GM21529 (cell line): Measurements from ENCODE around the gene HSPB9.

Experiments used
- ATAC-seq: cut with Tn5 transposase; IDR thresholded peaks from one replicate; pipeline ENCODE4 v1.9.1; 2021; ENCODE audit not compliant: unreplicated experiment

The HSPB9 gene

DNA sequence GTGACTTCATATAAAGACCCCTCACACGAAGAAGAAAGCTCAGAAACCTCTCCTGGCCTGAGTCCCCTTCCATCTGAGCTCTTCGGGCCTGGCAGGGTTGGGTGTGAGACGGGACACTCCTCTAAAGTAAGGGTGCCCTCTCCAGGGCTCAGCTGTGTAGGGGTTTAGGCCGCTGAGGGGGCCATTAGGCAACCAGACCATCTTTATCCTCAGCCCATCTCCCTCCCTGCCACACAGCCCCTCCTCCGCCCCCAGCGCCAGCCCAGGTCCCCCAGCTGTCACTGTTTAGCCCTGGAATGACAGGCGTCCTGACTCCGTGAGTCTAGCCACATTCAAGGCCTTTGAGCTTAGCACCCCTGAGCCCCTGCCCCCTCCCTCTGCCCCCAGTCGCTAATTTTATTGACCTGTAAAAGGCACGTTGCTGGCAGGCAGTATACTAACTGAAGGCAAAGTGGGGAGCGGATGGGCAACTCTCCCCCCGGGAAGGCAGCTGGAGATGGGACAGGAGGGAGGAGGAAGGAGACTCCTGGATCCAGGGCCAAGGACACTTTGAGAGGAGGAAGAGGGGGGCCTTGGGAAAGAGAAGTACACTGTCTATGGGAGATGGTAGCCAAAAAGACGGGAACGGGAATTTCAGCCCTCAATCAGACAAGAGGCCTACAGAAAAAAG lies 23.7 kb upstream of the HSPB9 start:
- ATAC-seq = no peak

DNA sequence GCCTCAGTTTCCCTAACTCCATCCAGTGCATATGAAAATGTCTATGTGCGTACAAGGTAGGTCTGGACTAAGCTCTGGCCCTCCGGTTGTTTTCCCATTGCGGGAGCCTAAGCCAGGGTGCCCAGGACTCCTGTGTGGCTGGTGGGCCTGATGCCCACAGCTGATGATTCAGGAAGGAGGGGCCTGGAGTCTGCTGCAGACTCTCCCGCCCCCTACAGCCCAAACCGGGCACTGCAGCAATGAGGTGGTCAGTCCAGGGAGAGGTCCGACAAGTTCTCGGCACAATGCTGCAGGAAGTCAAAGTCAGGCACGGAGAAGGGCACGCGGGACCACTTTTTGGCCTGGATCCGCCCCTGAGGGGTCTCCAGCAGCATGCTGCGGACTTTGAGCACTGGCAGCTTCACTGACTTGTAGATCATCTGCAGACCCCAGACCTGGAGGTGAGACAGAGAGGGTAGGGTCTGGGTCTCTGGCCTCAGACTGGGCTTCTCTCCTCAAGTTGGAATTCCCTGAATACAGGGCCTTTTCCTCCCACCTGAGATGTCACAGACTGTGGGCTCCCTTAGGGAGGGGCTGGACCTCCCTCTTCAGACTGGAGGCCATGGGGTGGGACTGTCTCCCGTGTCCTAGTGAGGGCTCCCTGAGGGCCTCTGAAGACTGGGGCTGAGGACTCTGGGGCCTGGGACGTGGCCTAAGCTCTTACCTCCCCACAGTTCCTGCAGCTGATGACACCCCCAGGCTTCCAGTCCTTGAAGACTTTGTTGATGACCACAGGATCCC lies 20.9 kb upstream of the HSPB9 start:
- ATAC-seq = no peak

DNA sequence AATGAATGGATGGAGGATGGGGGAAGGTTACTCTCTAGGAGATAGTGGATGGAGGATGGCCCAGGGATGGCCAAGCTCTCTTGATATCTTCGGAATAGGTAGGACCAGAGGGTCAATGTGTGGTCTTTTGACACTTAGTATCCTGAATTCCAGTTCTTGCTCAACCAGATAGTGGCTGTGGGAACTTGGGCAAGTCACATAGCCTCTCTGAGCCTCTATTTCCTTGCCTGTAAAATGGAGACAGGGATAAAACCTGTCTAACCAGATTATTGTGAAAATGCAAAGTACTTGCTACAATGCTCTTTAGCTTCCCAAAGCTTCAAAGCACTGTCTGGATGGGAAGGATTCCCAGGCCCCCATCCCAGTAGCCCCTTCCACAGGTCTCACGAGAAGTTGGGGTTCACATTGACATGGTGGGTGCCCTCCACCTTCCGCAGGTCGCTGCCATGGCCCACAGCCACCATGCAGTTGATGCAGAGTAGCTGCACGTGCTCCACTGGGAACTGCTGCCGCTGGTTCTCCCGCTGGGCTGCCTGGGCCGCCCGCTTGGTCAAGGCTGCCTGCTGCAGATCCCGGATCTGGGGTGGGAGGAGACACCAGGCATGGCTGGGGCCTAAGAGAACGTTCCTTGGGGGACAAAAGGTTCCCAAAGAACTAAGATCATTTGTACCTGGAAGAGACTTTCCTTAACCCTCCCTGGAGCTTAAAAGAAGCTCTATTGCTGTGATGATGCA lies 19.2 kb upstream of the HSPB9 start:
- no peak for ATAC-seq

DNA sequence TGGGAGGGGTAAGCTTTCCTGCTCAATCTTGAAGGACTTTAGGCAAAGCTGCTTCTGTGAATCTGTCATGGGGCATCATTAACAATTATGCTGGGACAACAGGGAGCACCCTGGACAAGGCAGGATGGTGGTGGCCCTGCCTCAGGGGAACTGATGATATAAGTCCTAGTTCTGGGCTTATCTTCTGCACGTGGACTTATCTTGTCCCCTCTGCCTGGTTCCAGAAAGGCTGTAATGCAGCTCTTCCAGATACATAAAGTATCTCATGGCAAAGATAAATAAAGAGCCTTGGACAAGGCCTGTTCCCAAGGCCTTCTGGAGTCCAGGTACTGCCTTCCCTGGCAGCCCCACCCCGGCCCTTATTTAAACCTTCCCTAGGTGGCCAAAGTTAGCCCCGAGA lies 18.3 kb upstream of the HSPB9 start:
- ATAC-seq = no peak

DNA sequence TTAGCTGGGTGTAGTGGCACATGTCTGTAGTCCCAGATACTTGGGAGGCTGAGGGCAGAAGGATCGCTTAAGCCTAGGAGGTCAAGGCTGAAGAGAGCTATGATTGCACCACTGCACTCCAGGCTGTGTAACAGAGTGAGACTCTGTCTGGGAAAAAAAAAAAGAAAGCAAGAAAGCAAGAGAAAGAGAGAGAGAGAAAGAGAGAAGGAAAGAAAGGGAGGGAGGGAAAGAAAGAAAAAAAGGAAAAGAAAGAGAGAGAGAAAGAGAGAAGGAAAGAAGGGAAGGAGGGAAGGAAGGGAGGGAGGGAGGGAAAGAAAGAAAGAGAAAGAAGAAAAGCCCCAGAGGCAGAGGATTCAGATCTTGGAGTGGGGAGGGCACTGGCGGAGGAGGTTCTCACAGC lies 16.6 kb upstream of the HSPB9 start:
- ATAC-seq = no peak

DNA sequence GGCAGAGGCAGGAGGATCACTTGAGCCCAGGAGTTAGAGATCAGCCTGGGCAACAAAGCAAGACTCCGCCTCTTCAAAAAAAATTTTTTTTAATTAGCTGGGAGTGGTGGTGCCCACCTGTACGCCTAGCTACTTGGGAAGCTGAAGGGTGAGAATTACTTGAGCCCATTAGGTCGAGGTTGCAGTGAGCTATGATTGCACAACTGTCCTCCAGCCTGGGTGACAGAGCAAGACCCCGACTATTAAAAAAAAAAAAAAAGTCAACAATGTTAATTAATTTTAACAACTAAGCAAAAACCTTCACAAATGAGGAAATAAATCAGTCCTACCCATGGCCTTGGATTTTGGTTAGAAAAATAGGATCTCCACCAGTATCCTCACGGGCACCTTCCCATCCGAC lies 15.5 kb upstream of the HSPB9 start:
- ATAC-seq = no peak

DNA sequence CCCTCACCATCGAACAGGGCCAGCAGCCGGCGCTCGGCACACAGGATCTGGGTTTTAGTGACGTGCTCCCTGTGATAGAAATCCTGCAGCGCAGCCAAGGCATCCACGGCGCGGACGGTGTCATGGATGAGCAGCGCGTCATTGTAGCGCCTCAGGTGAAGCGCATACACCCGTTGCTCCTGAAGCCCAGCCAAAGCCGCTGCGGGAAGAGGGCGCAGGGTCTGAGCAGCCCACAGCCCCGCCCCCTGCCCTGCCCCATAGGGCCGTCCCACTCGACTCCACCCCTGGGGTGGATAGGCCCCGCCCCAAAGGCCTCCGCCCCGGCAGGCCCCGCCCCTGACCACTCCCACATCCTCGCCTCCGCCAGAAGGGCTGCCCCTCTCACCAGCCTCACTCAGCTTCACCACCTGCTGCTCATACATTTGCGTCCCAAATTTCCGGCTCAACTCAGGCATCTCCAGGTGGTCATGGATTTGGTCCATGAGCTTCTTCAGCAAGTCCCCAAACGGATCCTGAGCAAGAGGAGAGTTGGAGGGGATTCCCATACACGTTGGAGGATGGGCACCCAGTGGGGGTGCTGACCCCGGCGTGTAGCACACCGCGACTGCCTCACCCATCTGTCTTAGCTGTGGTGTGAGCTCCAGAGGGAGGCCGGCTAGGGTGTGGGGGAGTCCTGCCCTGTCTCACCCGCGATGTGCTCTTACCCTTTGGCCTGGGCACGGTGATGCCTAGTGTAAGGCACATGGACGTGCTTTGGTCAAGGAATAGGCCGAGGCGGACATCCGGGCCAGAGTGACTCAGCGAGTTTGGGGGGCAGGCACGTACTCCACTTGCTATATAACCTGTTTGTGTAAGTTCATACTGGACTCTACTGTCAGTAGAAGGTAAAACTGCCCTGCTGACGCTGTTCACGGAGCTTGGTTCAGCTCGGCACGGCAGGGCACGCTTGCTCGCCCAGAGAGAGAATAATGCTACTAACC lies 14.7 kb upstream of the HSPB9 start:
- ATAC-seq = peak; percentile 57

DNA sequence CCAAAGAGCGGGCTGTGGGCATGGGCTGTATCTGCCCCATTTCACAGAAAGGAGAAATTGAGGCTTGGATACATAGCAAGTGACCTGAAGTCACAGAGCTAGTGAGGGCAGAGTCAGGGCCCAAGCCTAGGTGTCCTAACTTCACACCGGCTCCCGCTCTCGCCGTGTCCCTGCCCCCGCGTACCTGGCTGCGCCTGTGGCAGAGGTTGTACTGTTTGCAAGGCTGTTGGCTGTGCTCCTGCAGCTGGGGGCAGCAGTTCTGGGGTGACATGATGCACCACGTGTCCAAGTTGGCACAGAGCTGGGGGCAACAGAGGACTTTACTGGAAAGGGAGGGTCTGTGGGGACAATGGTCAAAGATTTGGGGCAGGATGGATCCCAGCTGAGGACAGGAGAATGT lies 13.5 kb upstream of the HSPB9 start:
- ATAC-seq = no peak

DNA sequence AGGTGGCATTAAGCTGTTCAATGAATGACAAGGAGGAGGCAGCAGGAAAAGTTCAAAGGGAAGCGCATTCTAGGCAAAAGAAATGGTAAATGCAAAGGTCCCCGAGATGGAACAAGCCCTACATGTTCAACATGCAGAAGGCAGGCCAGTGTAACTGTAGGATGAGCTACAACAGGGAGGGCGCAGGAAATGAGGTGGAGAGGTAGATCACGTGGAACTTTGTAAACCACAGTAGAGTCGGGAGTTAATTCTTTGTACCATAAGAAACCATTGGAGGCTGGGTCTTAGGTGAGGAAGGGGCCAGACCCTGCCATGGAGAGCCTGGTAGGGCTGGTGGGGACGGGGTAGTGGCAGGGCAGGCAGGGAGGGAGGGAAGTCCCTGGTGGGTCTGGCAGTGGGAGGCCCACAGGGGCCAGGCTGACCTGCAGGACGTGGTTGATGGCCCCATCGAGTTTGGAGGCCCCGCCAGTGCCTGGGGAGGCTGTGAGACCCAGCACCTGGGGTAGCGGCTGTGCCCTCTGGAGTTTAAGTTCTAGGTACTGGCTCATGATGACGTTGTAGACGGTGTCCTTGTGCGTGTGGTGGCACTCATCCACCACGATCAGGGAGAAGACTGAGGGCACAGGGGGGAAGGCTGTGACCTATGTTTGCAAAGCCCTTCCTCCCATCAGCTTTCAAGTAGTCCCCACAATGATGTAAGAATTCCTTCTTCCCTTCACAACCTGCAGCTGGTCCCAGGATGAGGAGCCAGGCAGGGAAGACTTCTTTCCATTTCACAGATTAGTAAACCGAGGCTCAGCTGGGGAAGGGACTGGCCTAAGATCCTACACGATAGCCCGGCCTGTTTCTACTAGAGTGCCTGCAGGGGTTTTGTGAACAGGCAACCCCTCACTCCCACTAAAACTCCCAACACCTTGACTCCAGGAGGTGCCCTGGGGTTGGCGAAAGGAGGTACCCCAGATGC lies 12.0 kb upstream of the HSPB9 start:
- ATAC-seq = no peak

DNA sequence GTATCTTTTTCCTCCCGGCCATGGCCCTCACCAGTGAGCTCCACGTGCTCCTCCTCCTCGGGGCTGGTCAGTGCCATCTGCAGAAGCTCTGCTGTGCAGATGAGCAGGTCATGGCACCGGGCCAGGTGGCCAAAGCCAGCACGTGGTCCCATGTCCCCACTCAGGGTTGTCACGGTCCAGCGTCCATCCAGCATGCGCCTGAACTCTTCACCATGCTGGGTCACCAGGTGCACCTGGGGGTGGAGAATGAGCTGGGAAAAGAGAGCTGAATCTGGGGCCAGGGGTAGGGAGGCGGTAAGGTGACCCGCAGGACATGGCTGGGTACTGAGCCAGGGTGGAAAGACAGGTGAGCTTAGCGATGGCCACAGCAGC lies 11.4 kb upstream of the HSPB9 start:
- ATAC-seq = no peak

DNA sequence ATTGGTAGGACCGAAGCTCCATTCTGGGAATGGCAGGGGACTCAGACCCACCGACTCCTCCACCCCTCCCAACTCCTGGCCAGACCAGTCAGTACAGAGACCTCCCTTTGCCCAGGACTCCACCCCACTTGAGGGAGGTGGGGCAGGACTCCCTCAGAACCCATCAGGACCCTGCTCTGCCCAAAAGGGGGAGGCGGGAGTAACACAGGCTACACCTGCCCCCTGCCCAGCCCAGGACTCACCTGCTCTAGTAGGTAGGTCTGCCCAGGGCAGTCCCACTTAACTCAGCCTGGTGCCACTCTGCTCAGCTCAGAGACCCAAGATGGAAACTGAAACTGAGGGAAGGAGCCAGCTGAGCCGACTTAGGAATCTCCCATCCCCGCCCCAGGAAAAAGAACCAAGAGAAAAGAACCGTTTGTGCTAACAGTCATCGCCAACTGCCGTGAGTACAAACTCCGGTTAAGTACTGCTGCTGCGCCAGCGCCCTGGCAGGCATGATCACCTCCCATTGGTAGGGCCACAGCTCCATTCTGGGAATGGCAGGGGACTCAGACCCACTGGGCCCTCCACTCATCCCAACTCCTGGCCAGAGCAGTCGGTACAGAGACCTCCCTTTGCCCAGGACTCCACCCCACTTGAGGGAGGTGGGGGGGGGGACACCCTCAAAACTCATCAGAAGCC lies 10.6 kb upstream of the HSPB9 start:
- no peak for ATAC-seq

DNA sequence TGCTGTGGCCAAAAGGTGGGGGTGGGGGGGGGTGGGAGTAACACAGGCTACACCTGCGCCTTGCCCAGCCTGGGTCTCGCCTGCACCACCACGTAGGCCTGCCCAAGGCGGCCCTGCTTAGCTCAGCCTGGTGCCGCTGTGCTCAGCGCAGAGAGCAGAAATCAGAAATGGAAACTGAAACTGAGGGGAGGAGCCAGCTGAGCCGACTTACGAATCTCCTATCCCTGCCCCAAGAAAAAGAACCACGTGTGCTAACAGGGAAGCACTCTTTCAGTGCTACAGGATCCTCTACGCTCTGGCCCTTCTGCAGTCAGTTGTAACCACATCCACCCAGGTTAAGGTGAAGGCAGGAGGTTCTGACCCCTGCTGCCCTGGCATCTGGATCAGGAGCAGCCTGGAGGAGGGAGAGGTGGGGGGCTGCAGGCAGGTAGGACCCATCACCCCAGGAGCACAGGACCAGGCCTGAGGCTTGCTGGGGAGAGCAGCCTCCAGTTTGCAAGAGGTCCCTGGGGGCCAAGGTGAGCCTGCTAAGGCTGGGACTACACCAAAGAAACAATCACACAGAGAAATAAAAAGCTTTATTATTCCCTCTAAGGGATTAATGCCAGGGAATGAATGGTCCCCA lies 9.9 kb upstream of the HSPB9 start, which contains the start of gene DHX58:
Gene DHX58, minus strand, starts transcription at position 163 of the 625 bp plus-strand sequence. CDS start 822 bp downstream, outside the sequence.
- ATAC-seq = peak; percentile 67

DNA sequence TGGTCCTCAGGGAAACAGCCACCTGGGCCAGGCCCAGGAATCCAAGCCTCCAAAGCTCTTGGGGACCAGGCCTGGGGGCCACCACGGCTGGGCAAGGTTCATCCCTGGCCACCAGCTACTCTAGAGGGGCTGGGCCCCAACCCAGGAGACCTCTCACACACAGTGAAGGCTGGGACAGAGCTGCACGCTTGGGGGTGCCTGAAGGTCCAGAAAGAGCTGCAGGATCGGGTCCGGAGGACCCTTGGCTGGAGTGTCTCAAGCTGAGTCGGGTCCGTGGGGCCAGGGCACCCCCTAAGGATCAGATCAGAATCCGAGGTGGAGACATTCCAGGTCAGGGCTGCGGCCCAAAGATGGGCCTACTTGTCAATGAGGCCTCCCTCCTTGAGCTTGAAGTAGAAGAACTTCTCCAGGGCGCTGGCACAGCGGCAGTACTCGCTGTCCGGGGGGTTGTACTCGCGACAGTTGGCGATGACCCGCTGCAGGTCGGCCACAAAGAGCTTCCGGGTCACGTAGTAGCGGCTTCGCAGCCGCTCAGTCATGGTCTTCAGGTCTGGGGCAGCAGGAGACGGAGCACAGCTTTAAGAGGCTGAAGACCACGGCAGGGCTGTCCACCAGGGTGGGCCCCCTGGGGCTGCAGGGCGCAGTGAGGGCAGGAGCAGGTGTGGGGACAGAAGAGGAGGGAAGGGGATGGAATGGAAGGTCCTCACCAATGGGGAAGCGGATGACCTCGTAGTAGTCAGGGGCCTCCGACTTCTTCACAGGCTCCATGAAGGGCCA lies 9.1 kb upstream of the HSPB9 start:
- no peak for ATAC-seq

DNA sequence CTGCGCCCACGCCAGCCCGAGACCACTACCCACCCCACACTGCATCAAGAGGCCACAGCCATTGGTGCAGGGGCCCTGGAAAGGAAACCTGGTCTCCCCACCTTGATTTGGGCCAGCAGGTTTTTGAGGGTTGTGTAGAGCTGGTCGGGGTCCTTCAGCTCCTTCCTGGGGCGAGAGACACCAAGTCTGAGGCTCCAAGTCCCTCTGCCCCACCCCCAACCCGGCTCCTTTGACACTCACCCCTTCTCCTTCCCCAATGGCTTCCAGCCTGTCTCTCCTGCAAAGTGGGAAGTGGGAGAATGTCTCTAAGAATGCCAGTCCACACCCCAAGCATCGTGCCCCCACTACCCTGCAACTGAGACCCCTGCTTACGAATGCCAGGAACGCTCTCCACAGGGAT lies 8.5 kb upstream of the HSPB9 start:
- no peak for ATAC-seq

DNA sequence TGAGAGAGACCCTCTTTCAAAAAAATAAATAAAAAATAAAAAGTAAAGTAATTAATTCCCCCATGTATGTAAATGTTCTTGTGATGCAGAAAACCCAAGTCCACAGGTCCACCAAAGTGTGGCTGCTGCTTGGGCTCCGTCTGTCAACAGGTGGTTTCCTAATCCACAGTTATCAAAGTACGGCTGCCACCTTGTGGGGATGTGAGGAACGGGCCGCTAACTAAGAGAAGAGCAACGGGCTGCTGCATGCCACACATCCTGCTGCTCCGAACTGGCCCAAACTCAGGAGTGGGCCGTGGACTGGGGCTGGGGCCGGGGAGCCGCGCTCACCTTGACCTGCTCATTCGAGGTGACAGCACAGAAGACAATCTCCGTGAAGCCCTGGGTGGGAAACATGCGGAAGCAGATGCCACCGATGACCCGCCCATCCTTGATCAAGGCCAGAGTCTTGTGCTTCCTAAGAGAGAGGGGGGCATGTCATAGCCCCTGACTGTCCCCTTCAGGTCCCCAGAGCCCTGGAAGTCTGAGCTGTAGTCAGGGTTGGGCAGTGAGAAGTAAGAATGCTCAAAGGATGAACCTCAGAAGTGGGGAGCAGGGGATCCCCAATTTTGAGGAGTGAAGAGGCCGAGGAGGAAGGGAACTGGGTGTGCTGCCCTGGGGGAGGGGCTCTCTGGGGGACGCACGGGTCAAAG lies 5.8 kb upstream of the HSPB9 start:
- ATAC-seq = no peak

DNA sequence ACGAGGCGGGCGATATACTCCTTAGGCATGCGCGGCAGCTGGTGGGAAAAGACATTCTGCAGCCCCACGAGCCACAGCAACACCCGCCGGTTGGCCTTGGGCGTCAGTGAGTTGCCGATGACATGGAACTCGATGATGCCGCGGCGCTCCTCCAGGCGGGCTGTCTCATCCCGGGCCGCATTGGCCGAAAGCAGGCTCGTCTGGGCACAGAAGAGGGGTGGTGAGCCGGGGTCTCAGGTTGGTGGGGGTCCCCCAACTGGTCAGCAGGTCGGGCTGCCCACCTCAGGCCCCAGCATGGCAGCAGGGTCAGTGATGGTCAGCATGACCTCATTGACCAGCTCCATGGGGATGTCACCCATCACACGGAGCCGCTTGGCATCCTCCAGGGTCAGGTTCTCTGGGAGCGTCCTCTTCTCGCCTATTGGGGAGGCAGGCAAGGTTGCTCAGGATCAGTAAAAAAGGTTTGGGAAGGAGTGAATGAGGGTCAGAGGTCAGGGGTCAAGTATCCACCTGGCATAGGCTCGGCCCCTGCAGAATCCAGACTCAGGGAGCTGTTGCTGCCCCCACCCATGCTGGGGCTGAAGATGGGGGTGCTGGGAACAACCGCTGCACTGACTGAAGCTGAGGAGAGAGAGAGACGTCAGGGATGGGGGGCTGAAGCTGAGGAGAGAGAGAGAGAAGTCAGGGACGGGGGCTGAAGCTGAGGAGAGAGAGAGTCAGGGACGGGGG lies 5.0 kb upstream of the HSPB9 start:
- no peak for ATAC-seq

DNA sequence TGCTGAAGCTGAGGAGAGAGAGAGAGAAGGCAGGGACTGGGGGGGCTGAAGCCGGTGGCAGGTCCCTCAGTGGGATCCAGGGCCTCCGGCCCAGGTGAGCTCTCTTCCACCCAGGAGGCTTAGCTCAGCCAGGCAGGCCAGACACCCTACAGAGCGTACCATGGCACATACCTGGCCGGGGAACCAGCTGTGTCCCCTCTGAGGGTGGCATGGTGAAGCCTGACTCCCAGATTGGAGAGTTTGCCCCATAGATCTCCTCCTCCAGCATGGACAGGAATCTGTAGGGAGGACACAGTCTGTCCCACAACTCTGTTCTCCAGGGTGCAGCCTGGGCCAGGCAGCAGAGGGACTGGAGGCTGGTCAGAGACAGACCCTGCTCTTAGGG lies 4.5 kb upstream of the HSPB9 start:
- no peak for ATAC-seq
